Subcutaneous abdominal adipose tissue (tissue), 5 donors: ENCODE measurements around the gene IRGC.

Experiments used
- H3K27ac ChIP-seq: one replicate; pipeline ENCODE4 v1.7.0; 2013; ENCODE audit warnings: low read depth, mild to moderate bottlenecking, inconsistent platforms, low read length, moderate library complexity
- H3K27me3 ChIP-seq, 5 donors: one replicate each; pipeline ENCODE4 v1.7.0; 2013; ENCODE audit warnings: low read length in 5 of 5, inconsistent platforms in 1 of 5; ENCODE audit not compliant: control insufficient read depth in 5 of 5, insufficient read depth in 4 of 5
- H3K36me3 ChIP-seq, 5 donors: one replicate each; pipeline ENCODE4 v1.7.0; 2013; ENCODE audit warnings: low read length in 5 of 5; ENCODE audit not compliant: control insufficient read depth in 5 of 5, insufficient read depth in 5 of 5
- H3K4me1 ChIP-seq, 5 donors: one replicate each; pipeline ENCODE4 v1.7.0; 2013; ENCODE audit warnings: low read length in 5 of 5, mild to moderate bottlenecking in 3 of 5, moderate library complexity in 1 of 5; ENCODE audit not compliant: control insufficient read depth in 5 of 5, insufficient read depth in 5 of 5
- H3K4me3 ChIP-seq, 5 donors: one replicate each; pipeline ENCODE4 v1.7.0; 2013; ENCODE audit warnings: low read length in 5 of 5, low read depth in 1 of 5
- H3K9ac ChIP-seq, 5 donors: one replicate each; pipeline ENCODE4 v1.7.0; 2013; ENCODE audit warnings: low read length in 5 of 5, mild to moderate bottlenecking in 4 of 5, moderate library complexity in 3 of 5
- H3K9me3 ChIP-seq, 5 donors: one replicate each; pipeline ENCODE4 v1.7.0; 2013; ENCODE audit warnings: low read length in 5 of 5; ENCODE audit not compliant: control insufficient read depth in 5 of 5
- donor health status: healthy.
- donor health status: healthy.
- donor health status: healthy.
- donor health status: healthy.
- donor health status: healthy.

Gene IRGC

GRCh38 chr19:43715776-43716175 is at the start of gene IRGC:
Gene IRGC, plus strand, starts transcription at chr19:43716076. Its CDS starts 2,483 bp downstream, at chr19:43718559.
- Histone ChIP-seq H3K4me3 (no peak within 1 kb of the TSS), H3K27me3 (peaks cover 0 to 14% (median 0%) of the 10 kb centered on the region in 5 donors), H3K36me3 (no peaks in the 10 kb centered on the region), H3K9ac (no peak within 1 kb of the TSS), H3K4me1 (no peaks in the 10 kb centered on the region), H3K9me3 (no peaks in the 10 kb centered on the region), H3K27ac (no peak within 1 kb of the TSS)

GRCh38 chr19:43667126-43667875 is 48.6 kb upstream of the IRGC start:
- H3K9ac ChIP-seq: peak overlapping the region in 3 of 5 donors; percentile 60 to 67 (median 64)
- H3K36me3 ChIP-seq: peaks cover 0 to 41% (median 17%) of the 10 kb centered on the region in 5 donors
- H3K27ac ChIP-seq: no peak overlapping the region
- no peaks in the 10 kb centered on the region for H3K9me3 ChIP-seq
- peaks cover 0 to 39% (median 26%) of the 10 kb centered on the region in 5 donors for H3K4me1 ChIP-seq
- peak overlapping the region; percentile 64 to 71 (median 68) for H3K4me3 ChIP-seq
- no peaks in the 10 kb centered on the region for H3K27me3 ChIP-seq

GRCh38 chr19:43667876-43668405 is 47.9 kb upstream of the IRGC start:
- no peak overlapping the region for H3K27ac ChIP-seq
- H3K36me3 ChIP-seq: peaks cover 0 to 39% (median 17%) of the 10 kb centered on the region in 5 donors
- no peaks in the 10 kb centered on the region for H3K9me3 ChIP-seq
- H3K4me1 ChIP-seq: peaks cover 0 to 39% (median 26%) of the 10 kb centered on the region in 5 donors
- peak overlapping the region; percentile 64 to 71 (median 68) for H3K4me3 ChIP-seq
- peak overlapping the region in 4 of 5 donors; percentile 60 to 67 (median 62) for H3K9ac ChIP-seq
- H3K27me3 ChIP-seq: no peaks in the 10 kb centered on the region

- H3K4me3 ChIP-seq: peak overlapping the region; percentile 70 to 84 (median 77)
- peak overlapping the region in 4 of 5 donors; percentile 86 to 95 (median 94) for H3K9ac ChIP-seq
- H3K4me1 ChIP-seq: peaks cover 0 to 36% (median 26%) of the 10 kb centered on the region in 5 donors
- H3K36me3 ChIP-seq: peaks cover 0 to 34% (median 17%) of the 10 kb centered on the region in 5 donors
- H3K27me3 ChIP-seq: no peaks in the 10 kb centered on the region
- H3K9me3 ChIP-seq: no peaks in the 10 kb centered on the region
- H3K27ac ChIP-seq: peak overlapping the region; percentile 98
Observed at GRCh38 chr19:43668406-43669109, 47.3 kb upstream of the IRGC start.

- Histone ChIP-seq H3K27me3 (no peaks in the 10 kb centered on the region), H3K27ac (no peak overlapping the region), H3K9ac (no peak overlapping the region), H3K4me3 (no peak overlapping the region), H3K9me3 (no peaks in the 10 kb centered on the region), H3K4me1 (peaks cover 0 to 26% (median 24%) of the 10 kb centered on the region in 5 donors), H3K36me3 (peaks cover 0 to 6% (median 4%) of the 10 kb centered on the region in 5 donors)
Observed at GRCh38 chr19:43672061-43672679, 43.7 kb upstream of the IRGC start.

DNA sequence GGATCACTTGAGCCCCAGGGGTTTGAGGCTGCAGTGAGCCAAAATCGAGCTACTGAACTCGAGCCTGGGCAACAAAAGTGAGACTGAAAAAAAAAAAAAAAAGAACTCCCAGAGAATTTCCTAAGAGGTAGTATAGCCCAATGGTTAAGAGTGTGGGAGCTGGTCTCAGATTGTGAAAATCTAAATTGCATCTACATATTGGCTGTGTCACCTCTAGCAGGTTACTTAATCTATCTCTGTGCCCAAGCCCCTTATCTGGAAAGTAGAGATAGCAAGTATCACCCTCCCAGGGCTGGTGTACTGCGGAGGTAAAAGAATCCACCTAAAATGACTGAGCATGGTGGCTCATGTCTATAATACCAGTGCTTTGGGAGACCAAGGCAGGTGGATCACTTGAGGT is 42.2 kb upstream of the IRGC start:
- no peaks in the 10 kb centered on the region for H3K36me3 ChIP-seq
- H3K27ac ChIP-seq: no peak overlapping the region
- no peak overlapping the region for H3K9ac ChIP-seq
- no peaks in the 10 kb centered on the region for H3K27me3 ChIP-seq
- no peaks in the 10 kb centered on the region for H3K9me3 ChIP-seq
- peaks cover 0 to 19% (median 15%) of the 10 kb centered on the region in 5 donors for H3K4me1 ChIP-seq
- no peak overlapping the region for H3K4me3 ChIP-seq

DNA sequence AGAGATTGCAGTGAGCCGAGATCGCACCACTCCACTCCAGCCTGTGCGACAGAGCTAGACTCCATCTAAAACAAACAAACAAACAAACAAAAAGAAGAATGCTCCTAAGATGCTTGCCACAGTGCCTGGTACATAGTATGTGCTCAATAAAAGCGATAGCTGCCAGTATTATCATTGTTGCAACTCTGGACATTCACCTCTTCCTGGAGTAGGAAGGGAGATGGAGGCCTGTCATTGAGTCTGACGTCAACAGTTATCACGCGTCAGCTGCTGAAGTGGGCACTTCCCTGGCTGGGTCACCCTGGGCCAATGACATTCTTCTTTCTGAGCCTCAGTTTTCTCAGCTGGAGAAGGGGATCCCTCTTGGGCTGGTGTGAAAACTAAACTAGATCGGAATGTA is 41.7 kb upstream of the IRGC start:
- Histone ChIP-seq H3K9me3 (no peaks in the 10 kb centered on the region), H3K9ac (no peak overlapping the region), H3K4me1 (peaks cover 0 to 15% (median 14%) of the 10 kb centered on the region in 5 donors), H3K36me3 (no peaks in the 10 kb centered on the region), H3K27me3 (no peaks in the 10 kb centered on the region), H3K27ac (no peak overlapping the region), H3K4me3 (no peak overlapping the region)

DNA sequence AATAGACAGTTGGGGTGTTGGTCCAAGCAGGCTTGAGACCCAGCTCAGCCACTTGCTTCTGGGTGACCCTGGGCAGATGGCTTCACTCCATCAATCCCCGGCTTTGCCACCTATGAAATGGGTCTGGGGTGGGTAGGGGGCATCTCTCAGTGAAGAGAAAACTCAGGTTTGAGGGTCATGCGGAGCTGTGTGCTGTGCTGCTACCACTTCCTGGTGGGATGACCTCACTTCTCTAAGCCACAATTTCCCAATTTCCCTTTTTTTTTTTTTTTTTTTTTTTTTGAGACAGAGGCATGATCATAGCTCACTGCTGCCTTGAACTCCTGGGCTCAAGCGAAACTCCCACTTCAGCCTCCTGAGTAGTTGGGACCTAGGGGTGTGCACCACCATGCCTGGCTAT is 41.3 kb upstream of the IRGC start:
- peaks cover 0 to 11% (median 10%) of the 10 kb centered on the region in 5 donors for H3K4me1 ChIP-seq
- no peak overlapping the region for H3K27ac ChIP-seq
- H3K9ac ChIP-seq: no peak overlapping the region

DNA sequence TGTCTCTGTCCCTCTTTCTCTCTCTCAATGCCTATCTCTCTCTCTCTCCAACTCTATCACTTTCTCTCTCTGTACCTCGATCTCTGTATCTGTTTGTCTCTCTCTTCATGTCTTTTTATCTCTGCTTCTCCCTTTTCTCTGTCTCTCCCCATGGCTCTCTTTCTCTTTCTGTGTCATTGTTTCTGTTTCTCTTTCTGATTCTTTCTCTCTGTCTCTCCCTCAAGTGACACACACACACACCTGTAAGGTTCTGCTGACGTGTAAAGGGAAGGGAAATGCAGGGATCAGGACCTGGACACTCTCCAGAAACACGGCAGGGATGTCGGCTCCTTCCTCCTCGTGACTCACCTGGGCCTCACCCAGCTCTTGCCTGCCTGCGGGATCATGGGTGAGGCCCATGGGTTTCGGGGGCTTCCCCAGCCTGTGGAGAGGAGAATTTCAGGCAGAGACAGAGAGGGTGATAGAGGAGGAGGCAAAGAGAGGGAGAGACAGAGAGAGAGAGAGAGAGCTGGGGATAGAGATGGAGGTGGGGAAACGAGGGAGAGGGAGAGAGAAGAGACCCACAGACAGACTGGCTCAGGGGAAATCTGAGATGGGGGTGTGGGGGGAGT is 40.5 kb upstream of the IRGC start:
- no peaks in the 10 kb centered on the region for H3K9me3 ChIP-seq
- peaks cover 0 to 4% (median 3%) of the 10 kb centered on the region in 5 donors for H3K4me1 ChIP-seq
- no peak overlapping the region for H3K4me3 ChIP-seq
- no peak overlapping the region for H3K9ac ChIP-seq
- no peak overlapping the region for H3K27ac ChIP-seq
- H3K27me3 ChIP-seq: no peaks in the 10 kb centered on the region
- no peaks in the 10 kb centered on the region for H3K36me3 ChIP-seq

More for the DNA sequence above, 41.3 kb upstream of the IRGC start:
- Histone ChIP-seq H3K27me3 (no peaks in the 10 kb centered on the region), H3K4me3 (no peak overlapping the region), H3K9me3 (no peaks in the 10 kb centered on the region), H3K36me3 (no peaks in the 10 kb centered on the region)
